Endothelial cell of coronary artery (primary cell): ENCODE data around the gene FAM43A. TPM values are rescaled to one million over a fixed set of nuclear protein-coding genes. Genes with fewer than 3 reads are reported as not detected.

Source experiments
- total RNA-seq: library from RNA; depleted of rRNA; stranded (reverse); fragments of >200 nt; gene quantifications from 2 replicates; pipeline ENCODE4 v1.2.3, GENCODE V29; 2014

The FAM43A gene, protein sequence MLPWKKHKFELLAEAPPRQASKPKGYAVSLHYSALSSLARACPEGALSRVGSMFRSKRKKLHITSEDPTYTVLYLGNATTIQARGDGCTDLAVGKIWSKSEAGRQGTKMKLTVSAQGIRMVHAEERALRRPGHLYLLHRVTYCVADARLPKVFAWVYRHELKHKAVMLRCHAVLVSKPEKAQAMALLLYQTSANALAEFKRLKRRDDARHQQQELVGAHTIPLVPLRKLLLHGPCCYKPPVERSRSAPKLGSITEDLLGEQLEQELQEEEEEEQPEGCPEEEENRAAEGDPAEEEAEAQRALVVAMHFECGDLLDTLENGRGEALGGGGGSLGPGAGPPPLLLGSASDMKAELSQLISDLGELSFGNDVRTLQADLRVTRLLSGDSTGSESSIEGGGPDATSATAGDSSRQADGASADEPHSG
- total RNA-seq, result 160 and 169 TPM in 2 replicates

DNA sequence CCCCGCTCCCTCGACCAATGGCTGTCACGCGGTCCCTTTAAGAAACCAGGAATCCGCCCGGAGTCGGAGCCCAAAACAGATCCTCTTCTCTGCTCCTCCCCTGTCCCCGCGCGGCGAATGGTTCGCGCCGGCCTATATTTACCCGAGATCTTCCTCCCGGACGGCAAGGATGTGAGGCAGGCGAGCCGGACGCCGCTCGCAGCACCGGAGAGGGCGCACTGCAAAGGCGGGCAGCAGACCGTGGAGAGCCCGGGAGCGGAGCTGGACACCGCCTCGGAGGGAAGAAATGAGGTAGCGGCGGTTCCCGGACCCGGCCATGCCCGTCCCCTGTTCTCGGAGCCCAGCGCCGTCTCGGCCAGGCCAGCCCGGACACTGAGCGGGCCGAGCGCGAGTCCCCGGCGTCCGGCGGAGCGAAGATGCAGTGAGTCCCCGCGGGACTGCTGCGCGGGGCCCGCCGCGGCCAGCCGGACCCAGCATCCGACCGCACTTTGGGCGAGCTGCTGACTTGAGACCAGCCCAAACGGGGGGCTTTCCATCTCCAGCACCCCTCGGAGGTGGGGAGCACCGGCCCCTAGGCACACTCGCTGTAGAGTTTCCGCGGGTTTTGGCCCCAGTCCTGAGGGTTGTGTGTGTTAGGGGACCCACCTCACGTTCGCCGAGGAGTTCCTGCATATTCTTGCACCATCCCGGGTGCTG lies at the start of gene FAM43A:
FAM43A (plus strand) TSS at position 166 of the 696 bp plus-strand sequence. CDS start 944 bp downstream, outside the sequence.

GRCh38 chr3:194671900-194672808 lies 13.5 kb upstream of the FAM43A start, which contains the start of gene LSG1:
Gene LSG1 (minus strand): TSS chr3:194672191. CDS start chr3:194672162, 29 bp downstream.

Other genes with a start within 250 kb of the FAM43A start
- 167 and 293 TPM in 2 replicates for gene ATP13A3, start 198.9 kb upstream of the FAM43A start, total RNA-seq
- 44.8 and 76.4 TPM in 2 replicates for gene TMEM44, start 52.5 kb upstream of the FAM43A start, total RNA-seq
- 62.4 and 78.5 TPM in 2 replicates for gene LSG1, start 13.7 kb upstream of the FAM43A start, total RNA-seq